NCI-H69 (cell line): ENCODE measurements around the gene SLC26A5.
"Not testable (repeated sequence)": the region's sequence is repeated elsewhere in the genome, so short reads cannot be mapped to it uniquely, and the experiment has no call there.

Source experiments
- DNase-seq: peaks from one replicate; lab custom pipeline; 2025; lab: John Stamatoyannopoulos, UW

SLC26A5 gene

GRCh38 chr7:103399687-103400086 lies 46.3 kb downstream of the SLC26A5 start:
- DNase-seq: not testable (repeated sequence)

- DNase-seq: no peak
Observed at GRCh38 chr7:103398483-103399127, 47.4 kb downstream of the SLC26A5 start.

DNA sequence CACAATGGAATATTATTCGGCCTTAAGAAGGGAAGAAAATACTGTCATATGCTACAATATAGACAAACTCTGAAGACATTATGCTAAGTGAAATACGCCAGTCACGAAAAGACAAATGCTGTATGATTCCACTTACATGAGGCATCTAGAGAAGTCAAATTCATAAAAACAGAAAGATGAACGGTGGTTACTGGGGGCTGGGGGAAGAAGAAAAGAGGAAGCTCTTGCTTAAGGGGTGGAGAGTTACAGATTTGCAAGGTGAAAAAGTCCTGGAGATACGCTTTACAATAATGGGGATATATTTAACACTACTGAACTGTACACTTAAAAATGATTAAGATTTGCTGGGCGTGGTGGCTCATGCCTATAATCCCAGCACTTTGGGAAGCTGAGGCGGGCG lies 49.5 kb downstream of the SLC26A5 start:
- no peak for DNase-seq

DNA sequence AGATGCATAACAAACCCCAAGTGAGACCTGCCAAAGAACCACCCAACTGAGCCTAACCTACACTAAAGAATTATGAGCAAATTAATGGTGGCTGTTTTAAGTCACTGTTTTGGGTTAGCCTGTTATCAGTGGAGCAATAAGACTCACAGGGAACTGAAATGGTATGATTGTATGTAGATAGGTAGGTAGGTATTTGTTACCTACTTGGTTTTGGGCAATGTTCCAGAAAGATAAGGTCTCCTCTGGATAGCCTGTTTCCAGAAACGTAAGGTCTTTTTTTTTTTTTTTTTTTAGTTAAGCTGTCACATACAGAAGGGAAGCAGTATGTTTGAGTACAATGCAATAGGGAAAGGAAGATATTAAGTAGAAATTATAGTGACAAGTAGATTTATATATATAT lies 50.9 kb downstream of the SLC26A5 start:
- DNase-seq: no peak

- no peak for DNase-seq
Observed at GRCh38 chr7:103394566-103394965, 51.4 kb downstream of the SLC26A5 start.

DNA sequence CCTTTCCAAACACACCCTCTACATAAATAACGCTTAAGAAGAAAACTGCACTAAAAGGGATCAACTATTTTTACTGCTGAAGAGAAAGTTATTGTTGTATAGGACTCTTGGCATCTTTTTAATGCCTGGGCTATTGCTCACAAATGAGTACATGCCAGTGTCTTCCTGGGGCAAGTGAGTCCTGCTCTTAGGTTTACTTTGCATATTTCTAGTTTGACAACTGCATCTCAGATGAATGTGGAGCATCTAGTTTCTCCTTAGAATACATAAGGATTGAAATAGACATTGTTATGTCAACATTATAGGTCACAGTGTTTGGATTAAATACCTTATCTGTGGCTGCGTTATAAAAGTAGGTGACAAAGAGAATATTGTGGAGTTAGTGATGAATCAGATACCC lies 54.0 kb downstream of the SLC26A5 start:
- no peak for DNase-seq

DNA sequence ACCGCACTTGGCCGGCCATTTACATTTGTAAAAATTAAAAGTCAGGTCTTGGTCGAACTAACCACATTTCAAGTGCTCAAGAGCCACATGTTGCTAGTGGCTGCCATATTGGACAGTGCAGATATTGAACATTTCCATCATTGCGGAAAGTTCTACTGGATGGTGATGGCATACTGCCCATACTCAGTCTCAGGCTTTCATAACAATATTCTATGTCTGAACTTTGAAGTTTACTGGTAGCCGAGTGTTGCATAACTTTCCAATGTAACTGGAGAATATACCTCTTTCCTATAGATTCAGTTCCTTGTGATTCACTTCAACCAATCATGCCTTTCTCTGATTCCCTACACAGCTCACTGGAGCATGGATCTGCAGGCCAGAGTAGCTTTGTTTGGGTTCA lies 54.9 kb downstream of the SLC26A5 start:
- no peak for DNase-seq

- no peak for DNase-seq
Observed at GRCh38 chr7:103389263-103389662, 56.7 kb downstream of the SLC26A5 start.

GRCh38 chr7:103388469-103389140 lies 57.4 kb downstream of the SLC26A5 start:
- no peak for DNase-seq

DNA sequence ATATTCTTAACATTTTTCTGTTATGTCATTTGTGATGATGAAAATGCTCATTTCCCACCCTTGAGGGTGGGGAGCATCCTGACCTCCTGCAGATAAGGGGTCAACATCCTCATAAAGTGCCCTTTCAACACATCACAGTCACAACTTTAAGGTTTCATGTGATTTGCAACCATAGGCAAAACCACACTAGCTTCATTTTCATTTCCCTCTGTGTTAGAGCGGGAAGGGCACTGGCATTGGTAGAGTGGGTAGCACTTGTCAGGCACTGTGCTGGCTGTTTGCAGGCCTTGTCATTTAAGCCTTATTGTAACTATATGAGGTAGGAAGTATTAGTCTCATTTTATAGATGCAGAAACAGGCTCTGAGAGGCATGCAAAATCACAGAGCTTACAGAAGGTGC lies 58.8 kb downstream of the SLC26A5 start:
- no peak for DNase-seq

- DNase-seq: no peak
Observed at GRCh38 chr7:103382032-103382402, 64.0 kb downstream of the SLC26A5 start.

DNA sequence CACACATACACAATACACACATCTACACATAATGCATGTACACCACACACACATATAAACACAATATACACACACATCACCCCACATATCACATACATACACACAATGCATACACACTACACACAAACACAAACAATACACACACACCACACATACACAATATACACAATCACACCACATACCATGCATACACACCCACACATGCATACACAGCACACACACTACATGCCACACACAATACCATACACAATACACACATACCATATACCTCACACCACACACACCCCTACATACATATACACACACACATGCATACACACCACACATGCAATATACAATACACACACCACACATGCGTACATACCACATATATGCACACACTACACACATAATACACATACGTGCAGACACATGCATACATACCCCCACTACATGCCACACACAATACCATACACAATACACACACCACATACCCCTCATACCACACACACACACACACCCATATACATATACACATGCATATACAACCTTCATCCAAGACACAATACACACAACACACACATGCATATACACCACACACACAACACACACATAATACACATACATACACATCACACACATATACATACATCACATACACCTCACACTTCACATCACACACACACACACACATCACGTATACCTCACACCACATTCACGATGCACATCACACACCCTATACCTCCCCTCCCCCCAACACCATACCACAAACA lies 64.6 kb downstream of the SLC26A5 start:
- DNase-seq: no peak

GRCh38 chr7:103380395-103381191 lies 65.4 kb downstream of the SLC26A5 start:
- no peak for DNase-seq

DNA sequence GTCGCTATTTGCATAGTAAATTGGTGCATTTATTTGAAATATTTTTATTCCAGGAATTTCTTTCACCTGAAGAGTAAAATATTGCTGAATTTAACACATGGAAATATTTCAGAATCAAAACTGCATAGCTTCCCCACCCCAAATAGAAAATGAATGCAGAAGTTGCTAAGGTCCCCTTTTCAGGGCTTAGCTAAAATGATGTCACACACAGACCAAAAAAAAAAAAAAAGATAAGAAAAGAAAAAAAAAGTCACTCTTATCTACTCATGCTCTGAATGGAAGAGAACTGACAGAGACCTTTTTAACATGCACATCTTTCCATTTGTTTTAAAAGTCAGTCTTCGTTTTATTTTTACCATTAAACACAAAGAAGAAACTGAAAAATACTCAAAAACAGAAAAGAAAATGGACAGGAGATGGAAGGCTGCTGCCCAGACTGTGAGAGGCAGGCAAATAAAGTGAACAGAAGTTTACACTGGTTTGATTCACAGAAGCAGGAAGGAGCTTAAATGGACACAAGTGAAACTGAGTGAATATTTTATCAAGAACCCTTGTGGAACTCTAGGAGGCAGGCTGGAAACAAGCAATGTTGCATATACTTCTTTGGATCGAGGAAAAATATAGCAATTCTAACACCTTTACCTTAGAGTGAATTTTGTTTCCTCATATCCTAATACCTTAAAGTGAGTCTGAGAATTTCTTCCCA lies 66.6 kb downstream of the SLC26A5 start:
- DNase-seq: no peak

DNA sequence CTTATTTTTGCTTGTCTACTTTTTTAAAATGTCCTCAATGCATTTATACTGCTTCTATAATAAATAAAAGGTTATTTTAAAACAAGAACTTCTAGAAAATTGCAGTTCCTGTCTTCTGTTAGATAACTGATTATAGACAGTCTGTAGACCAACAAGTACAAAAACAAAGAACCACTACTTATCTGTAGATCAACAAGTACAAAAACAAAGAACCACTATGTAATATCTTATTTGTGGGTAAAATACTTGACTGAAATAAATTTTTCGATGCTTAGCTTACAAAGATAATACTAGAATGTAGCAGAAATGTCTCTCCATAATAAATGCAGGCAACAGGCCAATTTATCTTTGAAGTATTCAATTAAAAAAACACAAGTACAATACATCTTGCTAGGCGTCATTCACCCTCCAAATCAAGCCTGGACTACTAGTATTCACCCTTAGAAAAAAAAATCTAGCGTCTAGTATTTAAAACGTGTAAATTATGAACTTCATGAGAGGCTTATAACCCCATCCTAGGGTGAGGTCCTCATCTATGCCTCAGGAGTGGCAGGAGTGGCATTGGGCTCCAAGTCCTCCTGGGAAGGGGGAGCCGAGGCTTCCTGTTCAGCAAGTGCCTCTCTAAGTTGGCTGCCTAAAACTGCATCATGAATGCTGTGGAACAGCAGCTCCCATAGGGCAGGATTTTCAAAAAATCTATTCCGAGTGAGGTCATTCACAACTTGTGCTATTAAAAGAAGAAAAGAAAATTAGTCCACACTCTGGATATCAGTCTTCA lies 72.0 kb downstream of the SLC26A5 start:
- DNase-seq: no peak

DNA sequence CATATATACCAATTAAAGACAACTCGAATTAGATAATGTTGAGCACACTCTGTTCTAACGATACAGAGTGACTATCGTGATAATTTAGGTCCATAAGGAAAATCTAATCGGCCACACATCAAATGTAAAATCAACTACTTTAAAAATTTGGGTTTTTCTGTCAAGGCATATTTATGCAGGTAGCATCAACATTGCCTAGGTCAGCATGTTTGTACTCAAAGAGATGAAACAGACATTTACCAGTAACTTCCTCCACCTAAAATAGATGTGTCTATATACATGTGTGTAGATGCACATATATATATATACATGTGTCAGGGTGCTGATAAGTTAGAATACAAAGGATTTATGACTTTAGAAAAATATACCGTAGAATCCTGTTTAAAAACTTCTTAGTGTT lies 76.6 kb downstream of the SLC26A5 start:
- DNase-seq: no peak

GRCh38 chr7:103349805-103350204 lies 96.2 kb downstream of the SLC26A5 start:
- DNase-seq: no peak

DNA sequence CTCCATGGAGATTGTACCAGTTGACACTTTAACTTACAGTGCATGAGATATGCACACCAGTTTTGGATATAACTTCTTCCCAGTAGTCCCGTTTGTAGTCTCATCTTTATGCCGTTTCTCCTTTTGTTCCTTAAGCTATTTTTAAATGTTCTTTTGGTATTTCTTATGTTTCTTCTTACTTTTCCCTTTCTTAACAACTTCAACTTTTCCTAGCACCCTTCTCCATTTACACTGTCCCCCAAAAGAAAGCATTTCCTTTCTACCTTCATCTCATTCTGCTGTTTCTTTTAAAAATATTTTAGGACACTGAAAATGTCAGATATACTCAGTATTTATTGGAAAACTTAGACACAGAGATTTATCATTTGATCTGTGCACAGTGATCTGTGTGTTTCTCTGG lies 97.0 kb downstream of the SLC26A5 start:
- DNase-seq: no peak

GRCh38 chr7:103348452-103348851 lies 97.6 kb downstream of the SLC26A5 start:
- peak; percentile 9 for DNase-seq

- DNase-seq: peak; percentile 96
Observed at GRCh38 chr7:103347507-103348267, 98.3 kb downstream of the SLC26A5 start, which contains the start of gene PSMC2. PSMC2 (plus strand) TSS chr7:103347643; CDS start chr7:103347712, 69 bp downstream.
